ENCODE measurements around the gene MYO3B.

Gene MYO3B

DNA sequence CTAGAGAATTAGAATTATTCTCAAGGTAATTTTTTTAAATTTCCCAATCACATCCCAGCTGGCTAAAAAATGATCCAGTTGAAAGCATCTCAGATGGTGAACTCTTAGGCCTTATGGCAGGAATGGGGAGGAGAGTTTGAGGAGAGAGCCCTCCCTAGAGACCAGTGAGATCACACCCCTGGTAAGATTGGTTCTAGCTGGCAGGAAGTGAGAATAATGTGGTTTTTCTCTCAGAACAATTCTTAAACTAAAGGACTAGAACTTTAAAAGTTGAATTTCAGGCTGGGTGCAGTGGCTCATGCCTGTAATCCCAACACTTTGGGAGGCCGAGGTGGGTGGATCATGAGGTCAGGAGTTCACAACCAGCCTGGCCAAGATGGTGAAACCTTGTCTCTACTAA is 120.2 kb downstream of the MYO3B start:
- in situ Hi-C loops (cut with MboI; ENCODE audit: low sequenced_read_pairs) = no loop called here

DNA sequence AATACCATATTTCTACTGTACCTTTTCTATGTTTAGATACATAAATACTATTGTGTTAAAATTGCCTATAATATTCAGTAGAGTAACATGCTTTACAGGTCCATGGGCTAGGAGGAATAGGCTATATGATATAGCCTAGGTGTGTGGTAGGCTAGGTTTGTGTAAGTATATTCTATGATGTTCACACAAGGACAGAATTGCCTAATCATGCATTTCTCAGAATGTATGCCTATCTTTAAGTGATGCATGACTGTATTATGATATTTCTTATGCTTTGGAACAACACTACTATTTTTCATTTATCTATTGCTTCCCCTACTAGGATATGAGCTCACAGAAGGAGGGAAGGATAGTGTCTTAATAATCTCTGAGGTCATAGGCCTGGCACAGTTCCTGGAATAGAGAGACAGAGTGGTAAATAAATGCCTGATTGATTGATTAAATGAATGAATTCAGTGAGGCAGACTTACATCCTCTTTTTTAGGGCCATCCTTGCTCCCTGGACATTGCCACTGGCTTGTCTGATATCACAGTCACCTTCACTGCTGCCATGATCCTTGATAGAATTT is 121.0 kb downstream of the MYO3B start:
- in situ Hi-C loops (cut with MboI; ENCODE audit: low sequenced_read_pairs) = no loop called here

DNA sequence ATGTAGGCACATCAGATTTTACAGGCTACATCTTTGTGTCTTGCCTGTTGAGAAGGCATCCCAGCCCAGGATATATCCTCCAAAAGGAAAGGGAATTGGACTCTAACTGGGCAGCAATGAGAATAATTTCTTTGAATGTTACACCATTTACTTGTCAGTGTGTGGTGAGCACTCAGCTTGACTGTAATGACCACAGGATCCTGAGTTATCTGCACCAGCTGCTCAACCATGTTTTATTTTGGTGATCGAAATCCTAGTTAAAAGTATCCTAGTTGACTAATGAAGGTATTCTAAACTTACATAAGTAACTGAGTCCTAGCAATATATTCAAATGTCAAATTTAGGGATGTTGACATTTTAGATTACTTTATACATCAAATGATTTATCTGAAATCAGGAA is 123.0 kb downstream of the MYO3B start:
- in situ Hi-C loops (cut with MboI; ENCODE audit: low sequenced_read_pairs) = no loop called here

DNA sequence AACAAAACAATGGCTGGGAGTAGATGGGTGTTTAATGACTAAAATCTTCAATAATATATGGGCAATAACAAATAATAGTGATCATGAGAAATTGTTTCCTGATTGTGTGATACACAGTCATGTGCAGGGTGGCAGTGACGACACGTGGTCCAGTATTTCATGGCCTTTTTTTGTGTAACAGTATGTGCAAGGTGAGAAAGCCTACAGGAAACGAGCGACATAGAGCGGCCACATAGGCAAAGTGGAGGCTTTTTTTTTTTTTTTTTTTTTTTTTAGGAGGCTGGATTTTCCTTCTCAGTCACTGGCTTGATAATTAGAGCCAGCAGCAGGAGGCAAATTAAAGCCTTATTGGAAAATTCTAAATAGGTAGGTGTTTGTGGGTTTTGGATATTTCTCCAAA is 123.7 kb downstream of the MYO3B start:
- in situ Hi-C loops (cut with MboI; ENCODE audit: low sequenced_read_pairs) = no loop called here

DNA sequence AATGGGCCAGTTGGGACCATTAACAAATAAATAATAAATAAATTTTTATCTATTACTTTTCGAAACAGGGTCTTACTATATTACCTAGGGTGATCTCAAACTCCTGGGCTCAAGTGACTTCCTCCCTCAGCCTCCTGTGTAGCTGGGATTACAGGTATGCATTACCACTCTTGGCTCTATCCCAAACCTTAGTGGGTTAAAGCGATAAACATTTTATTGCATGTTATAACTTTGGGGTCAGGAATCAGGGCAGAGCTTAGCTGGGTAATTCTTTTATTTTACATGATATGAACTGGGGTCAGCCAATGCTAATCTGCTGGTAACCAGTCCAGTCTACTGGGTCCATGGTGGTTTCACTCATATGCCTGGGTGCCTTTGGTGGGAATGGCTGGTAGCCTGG is 127.8 kb downstream of the MYO3B start:
- in situ Hi-C loops (cut with MboI; ENCODE audit: low sequenced_read_pairs) = no loop called here

DNA sequence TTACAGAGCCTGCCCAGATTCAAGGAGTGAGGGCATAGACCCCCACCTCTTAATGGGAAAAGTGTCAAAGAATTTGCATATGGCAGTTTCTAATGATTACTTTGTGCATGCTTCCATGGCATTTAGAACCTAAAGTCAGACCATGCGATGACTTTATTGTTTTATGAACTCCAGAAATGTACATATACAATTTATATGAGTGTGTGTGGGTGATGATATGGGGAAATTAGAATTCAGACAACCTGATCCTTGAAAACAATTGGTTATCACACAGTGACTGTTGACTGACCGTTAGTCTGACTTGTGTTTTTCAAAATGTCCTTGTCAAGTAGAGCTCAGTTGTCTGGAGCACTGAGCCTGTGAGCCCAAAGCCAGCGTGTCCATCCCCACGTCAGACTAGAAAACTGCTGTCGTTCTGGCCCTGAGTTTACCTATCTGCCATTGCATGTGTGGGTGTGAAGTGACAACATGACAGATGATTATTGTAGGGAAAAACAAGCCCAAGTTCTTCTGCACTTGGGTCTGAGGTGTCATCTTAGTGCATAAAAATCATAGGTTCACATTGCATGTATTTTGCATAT is 128.4 kb downstream of the MYO3B start:
- in situ Hi-C loops (cut with MboI; ENCODE audit: low sequenced_read_pairs) = no loop called here

DNA sequence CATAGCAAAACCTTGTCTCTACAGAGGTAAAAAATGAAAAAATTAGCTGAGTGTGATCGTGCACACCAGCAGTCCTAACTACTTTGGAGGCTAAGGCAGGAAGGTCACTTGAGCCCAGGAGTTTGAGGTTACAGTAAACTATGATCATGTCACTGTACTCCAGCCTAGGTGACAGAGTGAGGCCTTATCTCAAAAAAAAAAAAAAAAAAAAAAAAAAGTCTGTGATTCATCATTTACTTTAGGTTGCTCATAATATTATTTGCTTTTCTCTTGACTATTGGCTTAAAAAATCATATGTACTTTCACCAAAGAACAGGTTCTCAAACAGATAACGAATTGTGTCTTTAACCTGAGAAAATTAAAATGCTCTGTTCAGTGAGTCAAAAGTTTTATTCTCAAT is 129.1 kb downstream of the MYO3B start:
- in situ Hi-C loops (cut with MboI; ENCODE audit: low sequenced_read_pairs) = no loop called here

DNA sequence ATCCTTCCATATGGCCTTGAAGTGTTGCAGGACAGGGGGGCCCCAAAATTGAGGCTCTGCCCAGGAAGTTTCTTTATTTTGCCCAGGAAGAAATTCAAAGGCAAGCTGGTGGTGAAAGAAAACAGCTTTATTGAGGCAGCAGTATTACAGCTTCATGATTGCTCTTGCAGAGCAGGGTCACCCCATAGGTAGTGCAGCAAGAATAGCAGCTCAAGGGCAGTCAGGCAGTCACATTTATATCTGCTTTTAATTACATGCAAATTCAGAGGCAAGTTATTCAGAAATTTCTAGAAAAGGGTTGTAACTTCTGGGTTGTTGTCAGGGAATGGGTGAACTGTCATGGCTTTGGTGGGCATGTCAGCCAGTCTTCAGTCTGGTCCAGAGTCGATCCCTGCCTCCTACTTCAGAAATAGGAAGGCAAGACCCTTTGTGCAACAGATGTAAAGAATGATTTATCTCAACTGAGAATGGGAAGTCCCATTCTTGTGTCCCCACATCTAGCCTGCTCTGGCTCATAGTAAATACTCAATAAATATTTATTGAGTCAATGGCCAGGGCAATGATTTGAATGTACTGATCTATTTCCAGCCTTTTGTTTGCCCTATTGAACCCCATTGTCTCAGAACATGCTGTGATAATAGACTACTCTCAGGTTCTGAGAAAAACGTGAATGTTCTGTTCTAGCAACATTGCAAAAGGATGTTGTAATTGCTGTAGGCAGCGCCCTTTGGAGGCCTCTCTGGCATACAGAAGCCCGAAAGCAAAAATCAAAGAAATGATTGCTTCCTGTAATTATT is 129.8 kb downstream of the MYO3B start:
- in situ Hi-C loops (cut with MboI; ENCODE audit: low sequenced_read_pairs) = no loop called here

DNA sequence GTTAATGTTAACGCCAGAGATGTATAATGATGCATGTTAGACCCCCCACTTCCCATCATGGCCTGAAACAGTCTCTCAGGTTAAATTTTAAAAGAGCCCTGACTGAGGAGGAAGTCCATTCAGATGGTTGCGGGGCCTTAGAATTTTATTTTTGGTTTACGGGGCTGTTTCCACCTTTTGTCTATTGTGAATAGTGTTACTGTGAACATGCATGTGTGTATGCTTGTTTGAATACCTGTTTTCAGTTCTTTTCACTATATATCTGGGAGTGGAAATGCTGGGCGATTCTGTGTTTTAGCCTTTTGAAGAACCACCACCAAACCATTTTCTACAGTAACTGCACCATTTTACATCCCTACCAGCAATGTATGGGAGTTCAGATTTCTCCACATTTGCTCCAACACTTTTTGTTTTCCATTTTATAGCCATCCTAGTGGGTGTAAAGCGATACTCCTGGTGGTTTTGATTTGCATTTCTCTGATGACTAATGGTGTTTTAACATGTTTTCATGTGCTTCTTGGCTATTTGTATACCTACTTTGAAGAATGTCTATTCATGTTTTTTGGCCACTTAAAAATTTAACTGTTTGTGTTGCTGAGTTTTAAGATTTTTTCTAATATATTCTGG is 133.0 kb downstream of the MYO3B start:
- in situ Hi-C loops (cut with MboI; ENCODE audit: low sequenced_read_pairs) = no loop called here

DNA sequence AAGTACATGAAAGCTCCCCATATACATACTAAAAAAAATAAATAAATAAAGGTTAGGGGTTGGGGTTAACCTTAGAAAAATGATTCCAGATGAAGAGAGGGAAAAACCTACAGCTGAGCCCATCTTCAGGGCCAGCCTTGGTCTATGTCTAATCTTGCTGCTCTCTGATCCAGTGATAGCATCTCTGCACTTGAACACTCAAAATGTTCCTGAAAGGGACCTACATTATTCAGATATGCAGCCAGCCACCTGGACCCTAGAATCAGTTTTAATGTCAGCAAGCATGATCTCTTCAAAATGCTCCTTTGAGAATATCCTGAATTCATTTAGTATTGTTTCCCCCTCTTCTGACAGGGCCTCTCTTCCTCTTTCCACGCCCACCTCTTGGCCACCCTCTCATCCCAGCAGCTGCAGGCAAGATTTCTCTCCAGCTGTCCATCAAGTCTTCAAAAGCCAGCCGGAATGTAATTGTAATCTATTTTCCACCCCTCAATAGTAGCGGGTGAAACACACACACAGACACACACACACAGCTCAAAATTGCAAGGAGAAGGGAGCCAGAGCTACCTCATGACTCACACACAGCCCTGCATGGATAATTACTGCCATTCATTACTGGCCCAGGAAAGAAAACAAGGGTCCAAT is 135.5 kb downstream of the MYO3B start:
- in situ Hi-C loops (cut with MboI; ENCODE audit: low sequenced_read_pairs) = no loop called here

DNA sequence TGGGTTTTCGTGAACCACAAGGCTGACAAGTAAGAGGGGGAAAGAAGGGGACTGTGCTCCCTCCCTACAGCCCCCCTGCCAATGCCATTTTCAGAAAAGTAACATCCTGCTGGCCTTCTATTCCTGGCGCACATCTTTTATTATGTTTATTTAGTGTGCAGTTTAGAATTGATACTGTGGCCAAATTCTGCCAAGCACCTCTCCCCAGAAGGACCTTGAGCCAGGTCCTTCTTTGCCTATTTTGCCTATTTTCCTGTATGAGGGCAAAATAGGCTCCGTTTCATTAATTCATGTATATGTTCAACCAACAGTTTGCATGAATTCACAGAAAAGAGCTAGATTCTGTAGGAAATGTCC is 136.0 kb downstream of the MYO3B start:
- in situ Hi-C loops (cut with MboI; ENCODE audit: low sequenced_read_pairs) = no loop called here

DNA sequence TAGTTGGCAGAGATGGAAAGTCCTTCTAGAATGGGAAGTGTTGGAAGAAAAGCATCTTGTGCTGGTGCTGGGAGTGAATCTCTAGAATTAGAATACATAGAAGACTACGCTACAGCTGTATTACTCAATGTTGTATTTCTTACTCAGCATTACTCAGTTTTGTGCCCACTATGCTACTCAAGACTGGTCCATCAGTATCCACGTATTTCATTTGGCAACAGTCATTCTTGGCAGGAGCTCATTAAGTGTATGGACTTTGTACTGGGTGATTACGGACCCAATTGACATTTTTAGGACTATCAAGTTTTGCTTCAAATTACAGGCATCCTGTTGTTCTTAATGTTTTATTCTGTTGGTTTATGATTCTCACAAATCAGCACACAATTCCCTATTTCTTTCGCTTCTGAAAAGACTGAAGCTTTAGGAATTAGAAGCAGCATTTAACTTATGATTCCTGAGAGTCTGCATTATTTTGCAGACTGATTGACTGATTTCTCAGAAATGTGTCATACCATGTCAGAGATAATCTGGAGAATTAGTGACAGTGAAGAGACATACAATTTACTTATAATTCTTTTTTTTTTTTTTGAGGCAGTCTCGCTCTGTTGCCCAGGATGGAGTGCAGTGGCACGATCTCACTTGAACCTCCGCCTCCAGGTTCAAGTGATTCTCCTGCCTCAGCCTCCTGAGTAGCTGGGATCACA is 136.9 kb downstream of the MYO3B start:
- in situ Hi-C loops (cut with MboI; ENCODE audit: low sequenced_read_pairs) = no loop called here

DNA sequence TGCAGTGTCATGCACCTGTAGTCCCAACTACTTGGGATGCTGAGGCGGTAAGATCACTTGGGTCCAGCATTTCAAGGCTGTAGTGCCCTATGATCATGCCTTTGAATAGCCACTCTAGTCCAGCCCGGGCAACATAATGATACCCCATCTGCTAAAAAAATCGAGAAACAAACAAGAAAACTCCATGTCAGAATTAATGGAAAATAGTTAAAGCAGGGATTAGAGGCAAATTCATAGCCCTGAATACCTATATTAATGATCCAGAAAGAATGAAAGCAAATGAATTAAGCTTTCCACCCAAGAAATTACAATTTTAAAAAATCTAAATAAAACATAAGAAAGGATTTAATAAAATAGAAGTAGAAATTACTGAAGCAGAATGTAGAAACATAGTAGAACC is 143.0 kb downstream of the MYO3B start:
- in situ Hi-C loops (cut with MboI; ENCODE audit: low sequenced_read_pairs) = no loop called here

DNA sequence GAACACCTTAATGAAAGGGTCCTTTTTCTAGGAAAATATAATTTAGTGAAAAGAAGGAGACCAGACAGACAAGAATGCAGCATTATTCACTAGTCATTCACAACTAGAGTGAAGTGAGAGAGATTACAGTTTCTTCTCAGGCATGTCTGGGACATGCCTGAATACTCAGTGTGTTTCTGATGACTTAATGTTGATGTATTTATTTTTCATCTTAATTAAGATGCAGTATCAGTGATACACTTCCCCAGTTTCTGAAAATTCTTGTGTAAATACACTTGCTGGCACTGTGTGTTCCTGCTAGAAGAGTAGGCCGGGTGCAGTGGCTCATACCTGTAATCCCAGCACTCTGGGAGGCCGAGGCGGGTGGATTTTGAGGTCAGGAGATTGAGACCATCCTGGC is 143.6 kb downstream of the MYO3B start:
- in situ Hi-C loops (cut with MboI; ENCODE audit: low sequenced_read_pairs) = no loop called here

DNA sequence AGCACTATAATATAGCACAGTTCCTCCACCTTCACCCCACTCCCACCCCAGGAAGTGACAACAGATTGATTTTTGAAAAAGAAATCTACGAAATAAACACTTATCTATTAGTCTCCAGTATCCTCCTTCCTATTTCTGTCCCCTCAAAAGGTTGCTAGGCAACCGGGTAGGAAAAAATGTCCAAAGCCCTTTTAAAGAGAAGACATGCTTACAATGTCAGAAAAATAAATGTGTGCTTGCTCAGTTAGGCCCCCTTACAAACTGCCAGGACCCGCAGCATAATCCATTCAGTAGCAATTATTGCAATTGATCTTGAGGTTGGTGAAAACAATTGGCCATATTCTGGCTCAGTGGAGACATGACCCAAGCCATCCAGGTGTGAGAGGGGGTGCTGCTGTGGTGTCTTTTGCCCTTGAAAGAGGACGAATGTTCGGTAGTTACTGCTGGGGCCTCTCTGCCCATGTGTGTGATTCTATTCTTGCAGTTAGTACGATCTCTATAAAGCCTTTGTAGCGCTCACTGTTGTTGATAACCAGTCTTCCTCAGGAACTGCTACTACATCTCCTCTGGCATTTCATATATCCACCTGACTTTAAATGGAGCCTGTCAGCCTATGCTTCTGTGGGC is 144.3 kb downstream of the MYO3B start:
- in situ Hi-C loops (cut with MboI; ENCODE audit: low sequenced_read_pairs) = no loop called here

DNA sequence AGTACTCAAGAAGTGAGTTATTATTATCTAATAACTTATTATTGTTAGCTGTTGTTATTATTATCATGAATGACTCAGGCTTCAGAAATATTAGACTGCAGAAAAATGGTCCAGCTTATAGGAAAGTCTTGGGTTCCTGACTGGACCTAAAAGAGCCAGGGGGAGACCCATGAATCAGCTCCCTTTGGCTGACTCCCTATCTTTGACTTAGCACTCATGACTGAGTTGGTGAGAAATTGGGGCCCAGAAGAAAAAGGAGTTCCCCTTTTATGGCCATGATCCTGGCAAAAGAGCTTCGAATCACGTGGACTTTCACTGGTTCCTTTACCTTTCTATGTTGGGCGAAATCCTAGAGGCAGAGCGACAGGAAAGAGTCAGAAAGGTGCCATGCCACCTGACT is 145.8 kb downstream of the MYO3B start:
- in situ Hi-C loops (cut with MboI; ENCODE audit: low sequenced_read_pairs) = no loop called here

DNA sequence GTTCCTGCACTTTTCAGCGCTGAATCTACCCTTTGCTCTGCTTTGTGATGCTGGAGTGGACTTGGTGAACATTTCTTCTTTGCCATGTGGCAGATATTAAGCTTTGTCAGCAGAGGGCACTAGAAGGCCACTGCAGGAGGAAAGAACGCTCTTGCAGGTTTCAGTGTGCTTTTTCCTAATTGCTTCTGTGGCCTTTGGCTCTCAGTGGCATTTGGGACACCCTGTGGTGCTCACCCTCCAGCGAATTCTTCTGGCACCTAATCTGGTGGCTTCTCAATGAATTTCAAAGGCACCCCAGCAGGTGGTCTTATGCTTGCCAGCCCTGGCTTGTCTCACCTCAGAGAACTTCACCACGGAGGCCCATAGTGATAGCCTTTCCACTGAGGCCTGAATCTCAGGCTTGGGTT is 146.7 kb downstream of the MYO3B start:
- in situ Hi-C loops (cut with MboI; ENCODE audit: low sequenced_read_pairs) = no loop called here

DNA sequence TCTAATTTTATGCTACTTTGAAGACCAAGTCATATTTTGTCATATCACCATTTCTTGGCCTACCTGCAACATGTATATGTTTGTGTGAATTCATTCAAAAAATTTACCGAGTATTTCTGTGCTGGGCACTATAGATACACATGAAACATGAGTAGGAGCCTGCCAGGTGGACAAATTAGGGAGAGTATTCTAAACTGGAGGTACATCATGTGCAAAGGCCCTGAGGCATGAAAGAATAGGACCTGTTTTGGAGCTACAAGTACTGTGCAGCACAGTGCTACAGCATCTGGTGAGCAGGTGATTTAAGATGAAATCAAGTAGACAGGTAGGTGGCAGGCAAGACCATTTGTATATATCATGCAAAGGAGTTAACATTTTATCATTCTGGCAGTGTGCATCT is 152.9 kb downstream of the MYO3B start:
- in situ Hi-C loops (cut with MboI; ENCODE audit: low sequenced_read_pairs) = no loop called here

DNA sequence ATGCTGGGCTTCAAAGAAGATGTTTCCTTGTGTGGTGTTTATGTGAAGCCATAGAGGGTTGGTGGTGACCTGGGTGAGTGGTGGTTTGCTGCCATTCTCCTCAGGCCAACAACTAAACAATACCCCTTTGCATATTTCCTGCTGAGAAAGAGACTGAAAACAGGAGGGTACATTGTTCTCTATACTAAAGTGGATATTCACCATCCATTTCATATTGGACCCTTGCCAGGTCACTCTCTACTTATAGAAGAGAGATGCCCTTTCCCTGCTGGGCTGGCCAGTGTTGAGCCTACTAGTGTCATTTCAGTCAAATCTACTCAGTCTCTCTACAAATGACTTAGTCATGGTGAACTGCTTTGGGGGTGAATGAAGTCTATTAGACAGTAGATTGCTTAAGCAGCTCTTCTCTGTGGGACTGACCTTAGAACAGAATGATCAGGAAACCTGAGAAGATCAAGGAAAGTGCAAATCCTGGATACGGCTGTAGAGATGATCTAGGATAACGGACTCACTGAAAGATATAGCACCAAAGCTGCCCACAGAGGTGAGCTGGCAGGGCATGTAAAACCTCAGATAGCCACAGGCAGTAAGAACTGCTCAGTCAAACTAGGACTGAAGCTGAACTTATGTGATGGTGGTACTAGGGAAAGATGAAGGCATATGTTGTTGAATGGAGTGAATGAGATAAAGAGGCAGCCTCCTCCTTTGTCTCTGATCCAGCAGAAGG is 154.9 kb downstream of the MYO3B start:
- in situ Hi-C loops (cut with MboI; ENCODE audit: low sequenced_read_pairs) = no loop called here

DNA sequence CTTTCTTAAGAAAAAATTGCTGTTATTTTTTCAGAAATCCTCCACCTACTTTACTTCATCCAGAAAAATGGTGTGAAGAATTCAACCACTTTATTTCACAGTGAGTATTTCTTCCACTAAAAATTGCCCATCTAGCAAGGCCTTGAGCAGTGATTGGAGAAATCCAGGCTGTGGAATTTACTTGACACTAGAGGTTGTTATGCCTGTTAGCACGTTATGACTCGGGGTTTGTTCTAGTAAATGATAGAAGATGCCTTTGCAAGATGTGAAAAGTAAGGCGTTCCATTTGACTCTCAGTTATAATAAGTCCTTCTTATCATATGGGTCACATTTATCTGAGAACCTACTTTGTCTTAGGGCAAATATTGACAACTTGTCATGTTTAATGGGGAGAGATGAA is 157.4 kb downstream of the MYO3B start:
- in situ Hi-C loops (cut with MboI; ENCODE audit: low sequenced_read_pairs) = no loop called here

Measured in HL-60/S4 treated with phorbol 12-myristate 13-acetate at 8.2 ng/mL for 4 days and 3 days (cell line).